Epithelial cell of esophagus (primary cell): ENCODE measurements around the gene MICOS13.
"Not testable (repeated sequence)": the region's sequence is repeated elsewhere in the genome, so short reads cannot be mapped to it uniquely, and the experiment has no call there.

Source experiments
- DNase-seq: peaks from one replicate; pipeline ENCODE4 v3.0.0; 2010; ENCODE audit warnings: low read depth
- H3K4me3 ChIP-seq: 2 replicates; pipeline ENCODE4 v1.5.1; 2011; ENCODE audit warnings: mild to moderate bottlenecking, low read length, control low read depth
- CTCF ChIP-seq: IDR thresholded peaks from 2 replicates; pipeline ENCODE4 v1.5.1; 2011; ENCODE audit warnings: low read depth, mild to moderate bottlenecking, low read length, control low read depth, inconsistent platforms; ENCODE audit not compliant: insufficient read depth; ENCODE audit errors: missing control alignments

Gene MICOS13

GRCh38 chr19:5690955-5691821 lies 10.9 kb upstream of the MICOS13 start:
- DNase-seq: peak; percentile 55
- TF ChIP-seq CTCF: no peak
- H3K4me3 ChIP-seq: peak overlapping the region; percentile 98

GRCh38 chr19:5690125-5690954 lies 10.0 kb upstream of the MICOS13 start, which contains the start of gene RPL36:
Gene RPL36 (plus strand): TSS chr19:5690295. CDS start chr19:5690508, 213 bp downstream.
- peak; percentile 97 for DNase-seq
- peak within 1 kb of the TSS; percentile 98 for H3K4me3 ChIP-seq
- TF ChIP-seq CTCF: peak; percentile 93

GRCh38 chr19:5688262-5688881 lies 8.1 kb upstream of the MICOS13 start:
- H3K4me3 ChIP-seq, DNase-seq: not testable (repeated sequence)

GRCh38 chr19:5687360-5688198 lies 7.3 kb upstream of the MICOS13 start:
- H3K4me3 ChIP-seq: peak overlapping the region; percentile 55
- DNase-seq: no peak
- no peak for TF ChIP-seq CTCF

- peak; percentile 94 for DNase-seq
- peak; percentile 81 for TF ChIP-seq CTCF
- H3K4me3 ChIP-seq: peak overlapping the region; percentile 55
Measured at GRCh38 chr19:5686647-5687359, 6.5 kb upstream of the MICOS13 start.

GRCh38 chr19:5686326-5686646 lies 6.0 kb upstream of the MICOS13 start:
- peak overlapping the region; percentile 55 for H3K4me3 ChIP-seq
- TF ChIP-seq CTCF: no peak
- no peak for DNase-seq
